ENCODE data around the gene PTPRZ1.

DNA sequence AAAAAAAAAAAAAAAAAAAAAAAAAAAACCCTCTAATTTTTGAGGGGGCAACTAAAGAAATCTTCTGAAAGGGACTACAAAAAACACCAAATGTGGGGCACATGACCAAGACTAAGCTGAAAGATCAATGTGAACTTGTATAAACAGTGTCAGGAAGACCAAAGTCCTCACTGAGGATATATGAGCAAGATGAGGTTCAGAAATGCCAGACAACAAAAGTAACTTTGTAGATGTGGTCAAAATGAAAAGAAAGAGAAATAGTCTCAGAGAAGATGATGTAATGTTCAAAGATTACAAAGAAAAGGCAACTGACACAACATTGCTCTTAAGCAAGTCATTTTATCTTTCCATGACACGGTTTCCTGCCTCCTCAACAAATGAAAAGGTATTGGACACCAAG is 48.7 kb upstream of the PTPRZ1 start:
- TF ChIP-seq CTCF (IDR thresholded peaks at IDR 0.05): no peak
- TF ChIP-seq POLR2A (IDR thresholded peaks at IDR 0.05): no peak

Data from testis (tissue), 2 donors.